AG20443 (cell line): Measurements from ENCODE around the gene ACVRL1.

ENCODE experiments used
- DNase-seq: peaks from one replicate; pipeline ENCODE4 v3.0.0; 2012; ENCODE audit warnings: low spot score, mixed read lengths

Gene ACVRL1

GRCh38 chr12:51907083-51907855 lies at the start of gene ACVRL1:
Gene ACVRL1, plus strand, starts transcription at chr12:51907504. Its CDS starts 4,971 bp downstream, at chr12:51912475.
- peak; percentile 65 for DNase-seq

- no peak for DNase-seq
Observed at GRCh38 chr12:51860986-51861385, 46.3 kb upstream of the ACVRL1 start.

DNA sequence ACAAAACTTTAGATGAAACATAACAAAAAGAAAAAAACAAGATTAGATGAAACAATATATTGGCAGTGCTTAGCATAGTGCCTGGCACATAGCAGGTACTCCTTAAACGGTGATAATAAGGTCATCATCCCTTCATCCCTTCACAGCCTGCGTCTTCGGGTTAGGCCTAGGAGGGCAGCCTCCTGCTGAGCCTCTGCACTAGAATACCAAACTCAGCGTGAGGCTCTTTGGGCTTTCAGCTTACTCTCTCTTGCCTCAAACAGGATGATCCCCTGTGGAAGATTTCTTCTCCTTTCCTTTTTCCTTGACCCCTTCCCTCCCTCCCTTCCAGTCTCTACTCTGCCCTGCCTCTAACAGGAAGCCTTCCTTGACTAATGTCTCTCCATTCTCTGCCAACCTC lies 44.4 kb upstream of the ACVRL1 start:
- DNase-seq, result no peak

- DNase-seq, result no peak
Observed at GRCh38 chr12:51863363-51863932, 43.9 kb upstream of the ACVRL1 start.

DNA sequence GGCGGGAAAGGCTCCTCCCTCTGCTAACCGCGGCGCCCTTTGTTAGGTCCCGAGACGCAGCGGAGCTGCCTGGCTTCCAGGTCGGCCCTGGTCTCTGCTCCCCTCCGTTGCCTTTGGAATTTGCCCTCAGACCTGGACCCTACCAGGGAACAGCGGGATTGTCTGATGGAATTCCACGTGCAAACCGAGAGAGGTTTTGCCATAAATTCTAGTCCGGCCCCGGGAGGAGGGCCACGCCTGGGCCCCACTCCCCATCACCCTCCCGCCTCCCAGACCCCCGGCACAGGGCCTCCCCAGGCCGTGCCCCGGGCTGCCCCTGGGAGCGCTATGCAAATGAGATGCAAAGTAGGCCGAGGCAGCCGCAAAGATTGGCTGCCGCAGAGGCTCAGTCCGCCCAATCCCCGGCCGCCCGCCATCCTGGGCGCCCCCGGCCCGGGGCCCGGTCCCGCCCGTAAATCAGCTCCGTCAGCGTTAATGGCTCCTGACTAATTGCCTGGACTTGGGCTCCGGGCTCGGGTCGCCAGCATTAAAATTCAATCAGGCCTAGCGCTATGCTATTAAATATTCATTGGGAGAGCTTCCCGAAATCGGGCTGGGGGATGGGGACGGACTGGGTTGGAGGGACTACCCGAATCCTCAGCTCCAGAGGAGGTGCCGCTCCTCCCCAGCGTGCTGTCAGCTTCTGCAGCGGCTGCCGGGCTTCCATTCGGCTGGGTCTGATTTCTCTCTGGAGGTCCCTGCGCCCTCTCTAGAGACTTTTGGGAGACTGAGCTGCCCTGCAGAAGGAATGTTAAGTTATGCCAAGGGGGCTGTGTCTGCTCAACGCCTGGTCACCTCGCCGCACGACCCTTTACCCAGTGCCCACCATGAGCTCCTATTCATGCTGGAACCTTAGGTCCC lies 43.1 kb upstream of the ACVRL1 start:
- peak; percentile 64 for DNase-seq

GRCh38 chr12:51864833-51865670 lies 42.3 kb upstream of the ACVRL1 start:
- peak; percentile 14 for DNase-seq

DNA sequence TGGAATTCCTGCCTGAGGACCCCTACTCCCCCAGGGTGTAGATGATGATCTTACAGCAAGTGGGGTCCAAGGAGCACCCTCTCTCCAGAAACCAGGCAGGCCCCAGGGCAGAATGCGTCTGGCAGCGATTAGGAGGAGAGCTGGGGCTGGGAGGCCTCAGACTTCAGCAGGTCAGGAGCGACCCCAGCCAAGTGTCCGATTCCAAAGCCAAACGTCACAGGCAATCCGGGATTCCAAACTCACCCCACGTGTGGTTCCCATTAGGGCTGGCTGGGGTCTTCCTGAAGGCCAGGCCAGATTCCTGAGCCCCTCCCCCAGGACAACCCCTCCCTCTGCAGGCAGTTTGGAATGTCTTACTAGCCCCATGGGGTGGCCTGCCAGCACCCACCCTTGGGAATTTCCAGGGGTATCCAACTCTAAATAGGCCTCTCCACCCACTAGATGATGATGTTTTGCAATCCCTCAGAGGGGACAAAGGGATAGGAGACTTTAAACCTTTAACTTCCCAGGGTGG lies 41.5 kb upstream of the ACVRL1 start:
- DNase-seq, result no peak

DNA sequence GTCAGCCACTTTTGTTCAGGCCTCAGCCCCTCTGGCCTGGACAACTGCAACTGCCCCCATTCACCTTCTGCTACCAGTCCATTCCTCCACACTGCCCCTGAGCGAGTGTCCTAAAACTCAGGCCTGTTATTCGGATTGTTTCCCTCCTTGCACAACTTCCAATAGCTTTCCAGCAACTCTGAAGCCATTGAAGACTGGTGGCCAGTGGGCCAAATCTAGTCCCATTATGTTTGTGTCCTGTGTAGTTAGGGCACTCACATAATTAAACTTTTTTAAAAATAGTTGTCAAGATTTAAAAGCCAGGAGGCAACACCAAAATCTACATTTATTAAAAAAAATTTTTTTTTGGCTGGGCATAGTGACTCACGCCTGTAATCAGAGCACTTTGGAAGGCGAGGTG lies 41.0 kb upstream of the ACVRL1 start:
- DNase-seq, result no peak

DNA sequence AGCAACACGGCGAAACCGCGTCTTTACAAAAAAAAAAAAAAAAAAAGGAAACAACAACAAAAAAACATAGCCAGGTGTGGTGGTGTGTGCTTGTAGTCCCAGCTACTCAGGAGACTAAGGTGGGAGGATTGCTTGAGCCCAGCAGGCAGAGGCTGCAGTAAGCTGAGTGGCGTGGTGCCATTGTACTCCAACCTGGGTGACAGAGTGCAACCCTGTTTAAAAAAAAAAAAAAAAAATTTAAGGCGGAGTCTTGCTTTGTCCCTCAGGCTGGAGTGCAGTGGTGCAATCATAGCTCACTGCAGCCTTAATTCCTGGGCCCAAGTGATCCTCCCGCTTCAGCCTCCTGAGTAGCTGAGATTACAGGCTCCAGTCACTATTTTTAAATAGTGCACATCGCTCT lies 40.5 kb upstream of the ACVRL1 start:
- no peak for DNase-seq

DNA sequence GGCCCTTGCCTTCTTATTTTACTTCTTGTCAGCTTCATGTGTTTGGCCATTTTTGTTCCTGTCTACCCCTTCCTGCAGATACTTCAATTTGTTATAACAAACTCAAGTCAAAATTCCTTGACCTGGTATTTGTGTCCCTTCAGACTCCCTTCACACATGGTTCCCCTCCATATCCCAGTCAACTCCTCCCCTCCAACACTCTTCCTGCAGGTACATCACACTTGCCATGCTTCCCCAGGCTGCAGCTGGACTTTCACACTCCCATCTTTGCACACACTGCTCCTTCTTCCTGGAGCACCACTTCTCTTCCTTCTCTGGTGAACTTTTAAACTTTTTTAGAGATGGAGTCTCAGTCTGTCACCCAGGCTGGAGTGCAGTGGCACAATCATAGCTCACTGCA lies 39.9 kb upstream of the ACVRL1 start:
- DNase-seq, result no peak

DNA sequence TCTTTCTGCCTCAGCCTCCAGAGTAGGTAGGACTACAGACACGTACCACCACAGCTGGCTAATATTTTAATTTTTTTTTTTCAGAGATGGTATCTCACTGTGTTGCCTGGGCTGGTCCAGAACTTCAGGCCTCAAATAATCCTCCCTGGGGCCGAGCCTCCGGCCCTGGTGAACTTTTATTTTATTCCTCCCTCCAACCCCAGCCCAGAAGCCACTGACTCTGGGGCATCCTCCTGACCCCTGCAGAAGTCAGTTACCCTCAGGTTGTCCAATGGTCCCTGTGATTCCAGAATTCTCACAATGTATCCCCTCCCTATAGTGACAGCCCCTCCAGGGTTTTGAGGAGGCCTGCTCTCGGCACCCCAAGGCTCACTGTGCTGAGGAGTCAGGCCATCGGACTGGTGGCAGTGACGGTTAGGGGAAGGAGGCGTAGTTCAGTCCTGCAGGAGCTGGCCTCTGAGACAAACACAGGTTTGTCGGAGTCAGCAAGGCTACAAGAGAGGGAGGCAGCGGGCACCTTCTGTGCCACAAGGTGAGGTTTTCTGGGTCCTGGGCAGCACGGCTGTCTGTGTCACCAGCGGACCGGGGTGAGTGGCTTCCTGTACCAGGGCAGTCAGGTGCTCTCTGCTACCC lies 39.4 kb upstream of the ACVRL1 start:
- DNase-seq, result no peak

DNA sequence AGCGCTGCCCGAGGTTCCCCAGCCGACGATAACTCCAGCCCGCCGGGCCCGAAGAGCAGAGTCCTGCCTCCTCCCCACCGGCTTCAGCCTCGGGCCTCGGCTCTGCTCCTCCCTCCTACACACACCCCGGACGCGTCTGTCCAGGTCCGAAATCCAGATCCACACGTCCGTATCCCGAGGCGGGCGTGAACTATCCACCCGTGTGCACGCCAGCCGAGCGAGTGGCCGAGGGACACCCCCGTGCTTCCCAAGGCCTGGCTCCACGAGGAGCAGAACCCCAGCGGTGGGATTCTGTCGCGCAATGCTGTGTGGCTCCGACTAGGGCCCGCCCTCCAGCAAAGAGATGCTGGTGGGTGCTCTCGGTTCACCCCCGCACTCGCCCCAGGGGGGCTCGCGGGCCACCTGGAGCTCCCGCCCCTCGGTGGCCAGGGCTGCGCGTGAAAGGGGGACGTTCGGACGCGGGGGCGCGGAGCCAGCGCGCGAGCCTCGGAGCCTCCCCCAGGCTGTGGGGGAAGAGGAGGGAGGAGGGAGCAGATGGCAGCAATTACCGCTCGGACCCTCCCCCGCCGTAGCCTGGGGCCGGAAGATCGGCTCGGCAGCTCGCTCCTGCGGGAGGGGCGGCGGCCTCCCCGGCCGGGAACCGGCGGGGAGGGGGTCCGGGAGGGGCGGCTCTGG lies 38.3 kb upstream of the ACVRL1 start:
- peak; percentile 57 for DNase-seq

DNA sequence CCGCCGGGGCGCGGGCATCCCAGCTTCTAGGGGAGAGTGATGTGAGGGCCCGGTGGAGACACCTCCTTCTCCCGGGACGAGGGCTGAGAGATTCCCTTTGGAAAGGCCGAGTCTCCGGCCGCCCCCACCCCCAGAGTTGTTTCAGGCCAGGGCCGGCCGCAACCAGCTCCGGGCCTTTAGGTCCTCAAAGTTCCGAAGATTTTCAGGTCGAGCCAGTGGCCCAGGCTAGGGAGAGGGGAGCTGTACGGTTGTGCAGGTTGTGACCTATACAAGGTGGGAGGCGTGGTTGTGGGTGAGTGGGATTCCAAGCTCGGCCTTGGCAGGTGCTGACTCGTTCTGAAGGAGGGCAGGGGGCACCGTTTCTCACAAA lies 37.8 kb upstream of the ACVRL1 start:
- DNase-seq, result no peak

DNA sequence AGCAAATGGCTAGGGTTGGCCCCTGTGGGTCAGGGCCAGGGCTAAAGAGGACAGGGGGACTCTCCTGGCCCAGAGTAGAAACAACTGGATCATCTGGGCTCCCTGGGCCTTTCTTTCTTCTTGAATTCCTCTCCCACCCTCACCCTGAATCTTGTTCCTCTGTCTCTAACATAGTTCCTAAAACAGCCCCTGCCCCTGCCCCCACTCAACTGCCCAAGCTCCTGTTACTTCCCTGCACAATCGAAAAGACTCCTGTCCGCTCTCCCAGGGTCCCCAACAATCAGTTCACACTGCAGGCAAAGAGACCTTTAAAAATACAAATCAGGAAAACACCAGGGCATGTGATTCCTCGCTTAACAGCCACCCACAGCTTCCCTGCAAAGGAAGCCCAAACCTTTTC lies 37.4 kb upstream of the ACVRL1 start:
- DNase-seq, result no peak

- no peak for DNase-seq
Observed at GRCh38 chr12:51870504-51870903, 36.8 kb upstream of the ACVRL1 start.

DNA sequence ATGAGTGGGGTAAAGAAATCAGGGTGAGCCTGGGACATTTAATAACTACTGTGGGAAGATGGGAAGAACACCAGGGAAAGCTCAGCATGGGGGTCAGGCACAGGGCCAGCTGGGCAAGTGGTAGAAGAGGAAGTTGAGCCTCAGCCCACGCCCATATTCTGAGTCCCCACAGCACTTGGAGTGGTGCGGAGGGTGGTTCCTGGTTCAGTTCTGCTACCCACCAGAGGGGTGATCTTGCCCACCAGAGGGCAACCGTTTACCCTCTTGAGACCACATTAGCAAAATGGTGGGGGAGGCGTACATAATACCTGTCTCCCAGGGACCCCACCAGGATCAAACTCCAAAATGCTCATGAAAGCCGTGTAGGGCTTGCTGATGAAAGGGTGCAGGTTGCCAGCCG lies 36.2 kb upstream of the ACVRL1 start:
- no peak for DNase-seq

GRCh38 chr12:51871918-51872688 lies 35.2 kb upstream of the ACVRL1 start:
- DNase-seq, result no peak

DNA sequence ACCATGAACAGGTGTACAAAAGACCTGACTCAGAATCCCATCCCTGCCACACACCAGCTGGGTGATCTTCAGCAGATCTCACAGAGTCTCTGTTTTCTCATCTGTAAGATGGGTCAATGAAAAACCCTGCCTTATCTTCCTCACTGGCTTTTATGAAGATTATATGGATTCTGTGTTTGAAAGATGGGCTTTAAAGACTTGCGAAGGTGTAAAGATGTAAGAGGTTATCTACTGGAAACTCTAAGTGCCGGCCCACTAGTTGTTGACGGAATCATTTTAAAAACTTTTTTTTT lies 34.7 kb upstream of the ACVRL1 start:
- DNase-seq, result no peak

GRCh38 chr12:51873251-51873994 lies 33.9 kb upstream of the ACVRL1 start:
- no peak for DNase-seq
